HCT116 (cell line): ENCODE measurements around the gene TK2. TPM values are rescaled to one million over a fixed set of nuclear protein-coding genes. Genes with fewer than 3 reads are reported as not detected.

Experiments
- ATAC-seq: fragments of 200-7000 bp; cut with Tn5 transposase; 2 replicates; pipeline ENCODE4 v1.9.1; 2020; ENCODE audit warnings: mild to moderate bottlenecking, moderate library complexity
- BruUV-seq: library from RNA; stranded (reverse); fragments of 400-500 nt; replicated peaks from 2 replicates; lab custom pipeline; 2021; lab: Mats Ljungman, UMichigan
- CTCF ChIA-PET: fragments of 300-600 bp; sonication (Branson Sonifier 250); formaldehyde crosslinking; loops from one replicate; lab custom pipeline; 2021; ENCODE audit warnings: antibody characterized with exemption; lab: Charles Lee
- POLR2A ChIA-PET: fragments of 300-600, 350-600 bp; sonication (Branson Sonifier 250); formaldehyde crosslinking; loops from one replicate; lab custom pipeline; 2021; ENCODE audit warnings: antibody characterized with exemption; lab: Charles Lee
- RAD21 ChIA-PET, 2 experiments: fragments of 300-600 bp; sonication (Branson Sonifier 250); formaldehyde crosslinking; loops; one replicate each; lab custom pipeline; 2023; ENCODE audit warnings: low total read pairs in 2 of 2; ENCODE audit not compliant: uncharacterized antibody in 2 of 2, unreplicated experiment in 2 of 2, low non-redundant PET in 1 of 2; lab: Charles Lee
- DNase-seq: peaks from one replicate; pipeline ENCODE4 v3.0.0-alpha.2; 2010; ENCODE audit warnings: low read depth, low spot score
- H2AFZ ChIP-seq: fragments of 200-600 bp; shearing (Covaris generic), sonication (generic); 2 replicates; pipeline ENCODE4 v1.6.1; 2017; ENCODE audit warnings: low read depth, mixed run types, mixed read lengths, antibody characterized with exemption, low read length; ENCODE audit not compliant: poor library complexity, severe bottlenecking
- H3K27ac ChIP-seq: 2 replicates; pipeline ENCODE4 v1.5.1; 2012; ENCODE audit warnings: low read depth, low read length
- H3K27me3 ChIP-seq: fragments of 200-600 bp; sonication (generic); 2 replicates; pipeline ENCODE4 v1.6.1; 2016; ENCODE audit warnings: mixed run types, low read length, mixed read lengths; ENCODE audit not compliant: insufficient read depth
- H3K36me3 ChIP-seq, 2 experiments: fragments of 200-500 bp in 1 of 2; fragments of 200-600 bp in 1 of 2; sonication (Bioruptor generic) in 1 of 2; sonication (generic) in 1 of 2; 2 replicates each; pipeline versions ENCODE4 v1.5.1 to v1.6.1; 2014 to 2016; ENCODE audit warnings: low read length in 2 of 2, inconsistent platforms in 1 of 2, mixed read lengths in 1 of 2, mixed run types in 1 of 2; ENCODE audit not compliant: insufficient read depth in 2 of 2, control insufficient read depth in 1 of 2
- H3K4me1 ChIP-seq, 2 experiments: fragments of 200-600 bp in 1 of 2; sonication (generic) in 1 of 2; 2 replicates each; pipeline versions ENCODE4 v1.5.1 to v1.6.1; 2012 to 2017; ENCODE audit warnings: low read length in 2 of 2, inconsistent platforms in 1 of 2, mild to moderate bottlenecking in 1 of 2, mixed read lengths in 1 of 2, mixed run types in 1 of 2, moderate library complexity in 1 of 2; ENCODE audit not compliant: insufficient read depth in 2 of 2, control insufficient read depth in 1 of 2
- H3K4me2 ChIP-seq: fragments of 200-600 bp; sonication (generic); 2 replicates; pipeline ENCODE4 v1.6.1; 2017; ENCODE audit warnings: mixed run types, low read length, mixed read lengths
- H3K4me3 ChIP-seq, 2 experiments: fragments of 200-600 bp in 1 of 2; sonication (generic) in 1 of 2; replicated peaks in 1 of 2; 2 replicates each; pipeline ENCODE4 v1.5.1; 2011 to 2016; ENCODE audit warnings: low read length in 2 of 2, control low read depth in 1 of 2, low read depth in 1 of 2, mild to moderate bottlenecking in 1 of 2, mixed read lengths in 1 of 2, mixed run types in 1 of 2
- H3K79me2 ChIP-seq: fragments of 200-600 bp; sonication (generic); 2 replicates; pipeline ENCODE4 v1.6.1; 2017; ENCODE audit warnings: mild to moderate bottlenecking, mixed run types, low read length, moderate library complexity, mixed read lengths; ENCODE audit not compliant: insufficient read depth
- H3K9ac ChIP-seq: fragments of 200-600 bp; sonication (generic); 2 replicates; pipeline ENCODE4 v1.6.1; 2016; ENCODE audit warnings: low read length, mixed read lengths
- H3K9me2 ChIP-seq: fragments of 200-600 bp; sonication (generic), shearing (Covaris generic); 2 replicates; pipeline ENCODE4 v1.6.1; 2017; ENCODE audit warnings: mixed run types, mild to moderate bottlenecking, moderate library complexity; ENCODE audit not compliant: insufficient read depth
- H3K9me3 ChIP-seq, 2 experiments: fragments of 200-500 bp in 1 of 2; fragments of 200-600 bp in 1 of 2; sonication (Bioruptor generic) in 1 of 2; sonication (generic) in 1 of 2; 2 replicates each; pipeline ENCODE4 v1.6.1; 2014 to 2017; ENCODE audit warnings: low read length in 2 of 2, mixed read lengths in 2 of 2, inconsistent platforms in 1 of 2, low read depth in 1 of 2, mild to moderate bottlenecking in 1 of 2, mixed run types in 1 of 2, moderate library complexity in 1 of 2; ENCODE audit not compliant: control insufficient read depth in 1 of 2, insufficient read depth in 1 of 2
- H4K20me1 ChIP-seq: fragments of 200-600 bp; sonication (generic), shearing (Covaris generic); 2 replicates; pipeline ENCODE4 v1.6.1; 2017; ENCODE audit warnings: mixed run types, mild to moderate bottlenecking, moderate library complexity; ENCODE audit not compliant: insufficient read depth
- CEBPB ChIP-seq: IDR thresholded peaks from 2 replicates; pipeline ENCODE4 v1.6.1; 2012; ENCODE audit warnings: low read depth
- CTCF ChIP-seq, 3 experiments: fragments of 200-600 bp in 1 of 3; sonication (generic) in 1 of 3; IDR thresholded peaks in 2 of 3; conservative IDR thresholded peaks in 1 of 3; 2 replicates each; pipeline ENCODE4 v1.5.1; 2012 to 2017; ENCODE audit warnings: low read depth in 2 of 3, low read length in 2 of 3, antibody characterized with exemption in 1 of 3, borderline replicate concordance in 1 of 3, control low read depth in 1 of 3, mild to moderate bottlenecking in 1 of 3, mixed read lengths in 1 of 3, mixed run types in 1 of 3, moderate library complexity in 1 of 3; ENCODE audit not compliant: insufficient read depth in 1 of 3
- EZH2 ChIP-seq: fragments of 200-600 bp; sonication (generic); IDR thresholded peaks from 2 replicates; pipeline ENCODE4 v1.6.1; 2017; ENCODE audit warnings: antibody characterized with exemption, mixed run types
- EZH2phosphoT487 ChIP-seq: fragments of 200-600 bp; IDR thresholded peaks from 2 replicates; pipeline ENCODE4 v1.6.1; 2018; ENCODE audit warnings: antibody characterized with exemption, borderline replicate concordance
- POLR2AphosphoS5 ChIP-seq: IDR thresholded peaks from 2 replicates; pipeline ENCODE4 v1.6.1; 2011; ENCODE audit warnings: mild to moderate bottlenecking, low read depth, low read length, moderate library complexity
- RAD21 ChIP-seq: IDR thresholded peaks from 2 replicates; pipeline ENCODE4 v1.6.1; 2012; ENCODE audit warnings: low read depth, mild to moderate bottlenecking
- SIN3A ChIP-seq: IDR thresholded peaks from 2 replicates; pipeline ENCODE4 v1.6.1; 2012; ENCODE audit warnings: low read depth
- SP1 ChIP-seq: IDR thresholded peaks from 2 replicates; pipeline ENCODE4 v1.6.1; 2012; ENCODE audit warnings: low read depth
- SRF ChIP-seq: IDR thresholded peaks from 2 replicates; pipeline ENCODE4 v1.6.1; 2012; ENCODE audit warnings: low read depth
- TCF7L2 ChIP-seq: IDR thresholded peaks from 2 replicates; pipeline ENCODE4 v1.7.0; 2011; ENCODE audit warnings: borderline replicate concordance, inconsistent platforms; ENCODE audit not compliant: insufficient read depth, insufficient read length; ENCODE audit errors: extremely low read depth
- intact Hi-C: fragments of 100-400 bp; cut with micrococcal nuclease; formaldehyde crosslinking; loops from 2 replicates; pipeline ENCODE4 v1.10.0; 2022
- total RNA-seq: library from RNA; stranded (reverse); gene quantifications from one replicate; pipeline ENCODE4 v1.2.1, GENCODE V29; 2021; ENCODE audit not compliant: unreplicated experiment
- TF ChIP-seq, protein P1 (sequence below): IDR thresholded peaks from 2 replicates; pipeline ENCODE4 v1.6.1; 2011; ENCODE audit warnings: mild to moderate bottlenecking, low read length, moderate library complexity; ENCODE audit not compliant: insufficient replicate concordance; ENCODE audit errors: extremely low read depth

Gene TK2
- total RNA-seq, 1 experiment from 2014 or later, result 15.4 TPM

- no peaks in the 10 kb centered on the region for H3K9me3 ChIP-seq
- no peaks in the 10 kb centered on the region for H4K20me1 ChIP-seq
- no peaks in the 10 kb centered on the region for H3K79me2 ChIP-seq
- ChIA-PET POLR2A (no interaction called here), RAD21 (no interaction called here), CTCF (no interaction called here)
- H3K4me3 ChIP-seq, result no peak overlapping the region
- H3K4me2 ChIP-seq, result no peak overlapping the region
- H3K27me3 ChIP-seq, result no peaks in the 10 kb centered on the region
- no peaks in the 10 kb centered on the region for H3K4me1 ChIP-seq
- TF ChIP-seq POLR2AphosphoS5 (no peak), EZH2 (no peak), SIN3A (no peak), RAD21 (no peak), CTCF (IDR thresholded peaks at IDR 0.05 in 2 of 3, conservative IDR thresholded peaks at IDR 0.05 in 1 of 3; ENCODE audit: borderline replicate concordance in 1 of 3, insufficient read depth in 1 of 3, low read depth in 2 of 3, low read length in 2 of 3) (no peak), SRF (no peak), SP1 (no peak), EZH2phosphoT487 (no peak), TCF7L2 (no peak), CEBPB (no peak)
- TF ChIP-seq, protein P1, sequence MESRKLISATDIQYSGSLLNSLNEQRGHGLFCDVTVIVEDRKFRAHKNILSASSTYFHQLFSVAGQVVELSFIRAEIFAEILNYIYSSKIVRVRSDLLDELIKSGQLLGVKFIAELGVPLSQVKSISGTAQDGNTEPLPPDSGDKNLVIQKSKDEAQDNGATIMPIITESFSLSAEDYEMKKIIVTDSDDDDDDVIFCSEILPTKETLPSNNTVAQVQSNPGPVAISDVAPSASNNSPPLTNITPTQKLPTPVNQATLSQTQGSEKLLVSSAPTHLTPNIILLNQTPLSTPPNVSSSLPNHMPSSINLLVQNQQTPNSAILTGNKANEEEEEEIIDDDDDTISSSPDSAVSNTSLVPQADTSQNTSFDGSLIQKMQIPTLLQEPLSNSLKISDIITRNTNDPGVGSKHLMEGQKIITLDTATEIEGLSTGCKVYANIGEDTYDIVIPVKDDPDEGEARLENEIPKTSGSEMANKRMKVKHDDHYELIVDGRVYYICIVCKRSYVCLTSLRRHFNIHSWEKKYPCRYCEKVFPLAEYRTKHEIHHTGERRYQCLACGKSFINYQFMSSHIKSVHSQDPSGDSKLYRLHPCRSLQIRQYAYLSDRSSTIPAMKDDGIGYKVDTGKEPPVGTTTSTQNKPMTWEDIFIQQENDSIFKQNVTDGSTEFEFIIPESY, result no peak
- no peaks in the 10 kb centered on the region for H3K9me2 ChIP-seq
- H3K36me3 ChIP-seq, result peaks cover 6 to 7% of the 10 kb centered on the region in 2 experiments; a peak in 1 of 4 replicates
- intact Hi-C loops, result no loop called here
- H3K27ac ChIP-seq, result no peak overlapping the region
- H2AFZ ChIP-seq, result no peak overlapping the region
- DNase-seq (no peak), ATAC-seq (no peak)
- no peak overlapping the region for H3K9ac ChIP-seq
- BruUV-seq, result no TSS peak
Observed at GRCh38 chr16:66534376-66534799, 15.5 kb downstream of the TK2 start.
